Hepatocyte (in vitro differentiated cells): ENCODE data around the gene OTOG.

Source experiments
- EZH2 ChIP-seq: fragments of 200-600 bp; sonication (generic); IDR thresholded peaks from 2 replicates; pipeline ENCODE4 v1.6.1; 2016; ENCODE audit warnings: antibody characterized with exemption, mild to moderate bottlenecking, borderline replicate concordance
- TF ChIP-seq, protein P1 (sequence below): fragments of 200-600 bp; sonication (generic); IDR thresholded peaks from 2 replicates; pipeline ENCODE4 v1.5.1; 2016; ENCODE audit warnings: antibody characterized with exemption, mild to moderate bottlenecking; ENCODE audit not compliant: poor library complexity

DNA sequence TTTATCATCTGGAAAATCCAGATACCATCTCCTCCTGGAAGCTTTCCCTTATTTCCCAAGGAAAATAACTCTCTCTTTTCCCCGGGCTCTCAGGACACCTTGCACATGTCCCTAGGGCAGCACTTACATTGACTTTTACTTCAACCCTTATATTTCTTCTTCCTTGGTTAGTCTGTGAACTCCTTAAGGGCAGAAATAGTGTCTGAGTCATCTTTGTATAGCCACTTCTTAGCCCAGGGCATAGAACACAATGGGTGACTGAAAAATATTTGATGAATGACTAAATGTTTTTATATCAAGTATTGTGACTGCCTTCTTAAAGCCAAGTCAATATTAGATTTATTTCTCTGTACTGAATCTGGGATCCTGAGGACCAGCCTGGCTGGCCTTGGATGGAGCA lies 126.9 kb downstream of the OTOG start:
- TF ChIP-seq EZH2, result no peak
- TF ChIP-seq, protein P1, sequence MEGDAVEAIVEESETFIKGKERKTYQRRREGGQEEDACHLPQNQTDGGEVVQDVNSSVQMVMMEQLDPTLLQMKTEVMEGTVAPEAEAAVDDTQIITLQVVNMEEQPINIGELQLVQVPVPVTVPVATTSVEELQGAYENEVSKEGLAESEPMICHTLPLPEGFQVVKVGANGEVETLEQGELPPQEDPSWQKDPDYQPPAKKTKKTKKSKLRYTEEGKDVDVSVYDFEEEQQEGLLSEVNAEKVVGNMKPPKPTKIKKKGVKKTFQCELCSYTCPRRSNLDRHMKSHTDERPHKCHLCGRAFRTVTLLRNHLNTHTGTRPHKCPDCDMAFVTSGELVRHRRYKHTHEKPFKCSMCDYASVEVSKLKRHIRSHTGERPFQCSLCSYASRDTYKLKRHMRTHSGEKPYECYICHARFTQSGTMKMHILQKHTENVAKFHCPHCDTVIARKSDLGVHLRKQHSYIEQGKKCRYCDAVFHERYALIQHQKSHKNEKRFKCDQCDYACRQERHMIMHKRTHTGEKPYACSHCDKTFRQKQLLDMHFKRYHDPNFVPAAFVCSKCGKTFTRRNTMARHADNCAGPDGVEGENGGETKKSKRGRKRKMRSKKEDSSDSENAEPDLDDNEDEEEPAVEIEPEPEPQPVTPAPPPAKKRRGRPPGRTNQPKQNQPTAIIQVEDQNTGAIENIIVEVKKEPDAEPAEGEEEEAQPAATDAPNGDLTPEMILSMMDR, result no peak
